ENCODE data around the gene TMEM131. TPM values are rescaled to one million over a fixed set of nuclear protein-coding genes. Genes with fewer than 3 reads are reported as not detected.
A peak's percentile ranks its signal among the peaks of the same experiment; 100 is the strongest.

TMEM131 gene
- total RNA-seq, 2 donors from 2014 or later: 20.0 to 21.4 TPM

DNA sequence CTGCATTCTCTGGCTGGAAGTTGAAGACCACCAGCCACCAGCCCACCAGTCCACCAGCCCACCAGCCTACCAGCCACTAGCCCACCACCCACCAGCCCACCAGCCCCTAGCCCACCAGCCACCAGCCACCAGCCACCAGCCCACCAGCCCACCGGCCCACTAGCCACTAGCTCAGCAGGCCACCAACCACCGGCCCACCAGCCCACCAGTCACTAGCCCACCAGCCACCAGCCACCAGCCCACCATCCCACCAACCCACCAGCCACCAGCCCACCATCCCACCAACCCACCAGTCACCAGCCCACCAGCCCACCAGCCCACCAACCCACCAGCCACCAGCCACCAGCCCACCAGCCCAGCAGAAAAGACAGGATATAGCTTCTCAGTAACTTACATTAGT, 18.6 kb upstream of the TMEM131 start:
- no peaks in the 10 kb centered on the region for H3K4me1 ChIP-seq
- TF ChIP-seq POLR2A (IDR thresholded peaks at IDR 0.05): no peak
- TF ChIP-seq, protein P1, sequence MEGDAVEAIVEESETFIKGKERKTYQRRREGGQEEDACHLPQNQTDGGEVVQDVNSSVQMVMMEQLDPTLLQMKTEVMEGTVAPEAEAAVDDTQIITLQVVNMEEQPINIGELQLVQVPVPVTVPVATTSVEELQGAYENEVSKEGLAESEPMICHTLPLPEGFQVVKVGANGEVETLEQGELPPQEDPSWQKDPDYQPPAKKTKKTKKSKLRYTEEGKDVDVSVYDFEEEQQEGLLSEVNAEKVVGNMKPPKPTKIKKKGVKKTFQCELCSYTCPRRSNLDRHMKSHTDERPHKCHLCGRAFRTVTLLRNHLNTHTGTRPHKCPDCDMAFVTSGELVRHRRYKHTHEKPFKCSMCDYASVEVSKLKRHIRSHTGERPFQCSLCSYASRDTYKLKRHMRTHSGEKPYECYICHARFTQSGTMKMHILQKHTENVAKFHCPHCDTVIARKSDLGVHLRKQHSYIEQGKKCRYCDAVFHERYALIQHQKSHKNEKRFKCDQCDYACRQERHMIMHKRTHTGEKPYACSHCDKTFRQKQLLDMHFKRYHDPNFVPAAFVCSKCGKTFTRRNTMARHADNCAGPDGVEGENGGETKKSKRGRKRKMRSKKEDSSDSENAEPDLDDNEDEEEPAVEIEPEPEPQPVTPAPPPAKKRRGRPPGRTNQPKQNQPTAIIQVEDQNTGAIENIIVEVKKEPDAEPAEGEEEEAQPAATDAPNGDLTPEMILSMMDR (IDR thresholded peaks at IDR 0.05): no peak
- intact Hi-C loops (cut with DNase I): no loop called here
- no peaks in the 10 kb centered on the region for H3K36me3 ChIP-seq (replicated peaks in 1 of 2; ENCODE audit: insufficient read depth in 1 of 2, low read depth in 2 of 2)
- H3K27me3 ChIP-seq: no peaks in the 10 kb centered on the region
- no peak overlapping the region for H3K27ac ChIP-seq
- H3K4me3 ChIP-seq: no peak overlapping the region
- ATAC-seq (no peak), DNase-seq (no peak)
- no peaks in the 10 kb centered on the region for H3K9me3 ChIP-seq
- WGBS, 2 donors: 92% methylated on average over 2 of the region's 2 CpGs; no CpG with 5 or more reads in 1 of the 2 donors

DNA sequence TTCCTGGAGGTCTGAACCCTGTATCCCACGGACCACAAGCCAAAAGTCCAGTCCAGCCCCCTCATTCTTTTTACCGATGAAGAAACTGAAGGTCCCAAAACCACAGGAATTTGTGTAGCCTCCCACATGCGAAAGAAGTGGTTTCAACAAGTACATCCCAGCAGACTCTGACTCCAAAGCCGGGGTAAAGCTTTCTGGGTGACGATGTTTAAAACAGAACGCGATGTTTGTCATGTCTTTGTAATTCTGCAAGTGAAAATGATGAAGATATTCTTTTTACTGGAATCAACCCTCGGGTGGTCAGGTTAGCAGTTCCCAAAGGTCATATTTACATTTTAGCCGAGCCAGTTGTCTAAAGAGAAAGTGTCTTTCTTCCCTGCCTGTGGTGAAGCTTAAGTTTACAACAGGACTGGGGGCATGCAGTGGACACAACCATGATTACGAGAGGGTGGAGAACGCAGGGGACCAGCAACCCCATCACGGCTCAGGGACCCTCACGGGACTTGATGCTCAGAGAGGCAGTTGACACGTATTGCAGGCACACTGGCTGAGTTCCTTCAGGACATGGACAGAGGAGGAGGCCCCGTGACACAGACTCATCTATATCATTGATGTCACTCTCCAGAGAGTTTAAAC, 17.8 kb upstream of the TMEM131 start:
- no peak overlapping the region for H3K4me3 ChIP-seq
- no peaks in the 10 kb centered on the region for H3K9me3 ChIP-seq
- TF ChIP-seq POLR2A (IDR thresholded peaks at IDR 0.05): no peak
- TF ChIP-seq, protein P1 (IDR thresholded peaks at IDR 0.05): no peak
- no peaks in the 10 kb centered on the region for H3K27me3 ChIP-seq
- no peaks in the 10 kb centered on the region for H3K36me3 ChIP-seq (replicated peaks in 1 of 2; ENCODE audit: insufficient read depth in 1 of 2, low read depth in 2 of 2)
- H3K4me1 ChIP-seq: no peaks in the 10 kb centered on the region
- ATAC-seq (no peak), DNase-seq (no peak)
- WGBS, 2 donors: 70 to 76% methylated on average over 15 of the region's 15 CpGs
- H3K27ac ChIP-seq: no peak overlapping the region
- intact Hi-C loops (cut with DNase I): no loop called here

DNA sequence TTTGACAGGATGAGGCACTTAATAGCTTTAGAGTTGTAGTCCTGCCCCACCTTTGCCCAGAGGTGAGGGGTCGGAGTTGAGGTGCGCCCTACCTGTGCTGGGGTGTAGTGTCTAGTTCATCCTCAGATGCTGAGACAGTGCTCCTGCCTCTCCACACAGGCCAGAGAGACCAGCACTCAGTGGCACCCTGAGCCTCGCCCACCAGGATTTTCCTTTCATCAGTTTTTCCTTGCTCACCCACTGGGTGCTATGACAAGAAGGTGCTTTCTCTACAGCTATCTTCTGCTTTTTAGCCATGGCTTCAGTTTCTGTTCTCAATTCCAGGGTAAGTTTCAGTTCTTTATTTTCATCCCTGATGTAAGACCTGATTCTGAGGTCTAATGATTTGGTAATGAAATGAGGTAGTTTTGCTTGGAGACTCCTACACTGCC, 16.8 kb upstream of the TMEM131 start:
- no peak overlapping the region for H3K27ac ChIP-seq
- H3K27me3 ChIP-seq: no peaks in the 10 kb centered on the region
- H3K4me1 ChIP-seq: no peaks in the 10 kb centered on the region
- H3K9me3 ChIP-seq: no peaks in the 10 kb centered on the region
- WGBS, 2 donors: 78 to 84% methylated on average over 3 of the region's 3 CpGs
- intact Hi-C loops (cut with DNase I): no loop called here
- no peak for TF ChIP-seq POLR2A (IDR thresholded peaks at IDR 0.05)
- TF ChIP-seq, protein P1 (IDR thresholded peaks at IDR 0.05): no peak
- H3K36me3 ChIP-seq (replicated peaks in 1 of 2; ENCODE audit: insufficient read depth in 1 of 2, low read depth in 2 of 2): no peaks in the 10 kb centered on the region
- DNase-seq: no peak
- H3K4me3 ChIP-seq: no peak overlapping the region
- ATAC-seq: no peak

DNA sequence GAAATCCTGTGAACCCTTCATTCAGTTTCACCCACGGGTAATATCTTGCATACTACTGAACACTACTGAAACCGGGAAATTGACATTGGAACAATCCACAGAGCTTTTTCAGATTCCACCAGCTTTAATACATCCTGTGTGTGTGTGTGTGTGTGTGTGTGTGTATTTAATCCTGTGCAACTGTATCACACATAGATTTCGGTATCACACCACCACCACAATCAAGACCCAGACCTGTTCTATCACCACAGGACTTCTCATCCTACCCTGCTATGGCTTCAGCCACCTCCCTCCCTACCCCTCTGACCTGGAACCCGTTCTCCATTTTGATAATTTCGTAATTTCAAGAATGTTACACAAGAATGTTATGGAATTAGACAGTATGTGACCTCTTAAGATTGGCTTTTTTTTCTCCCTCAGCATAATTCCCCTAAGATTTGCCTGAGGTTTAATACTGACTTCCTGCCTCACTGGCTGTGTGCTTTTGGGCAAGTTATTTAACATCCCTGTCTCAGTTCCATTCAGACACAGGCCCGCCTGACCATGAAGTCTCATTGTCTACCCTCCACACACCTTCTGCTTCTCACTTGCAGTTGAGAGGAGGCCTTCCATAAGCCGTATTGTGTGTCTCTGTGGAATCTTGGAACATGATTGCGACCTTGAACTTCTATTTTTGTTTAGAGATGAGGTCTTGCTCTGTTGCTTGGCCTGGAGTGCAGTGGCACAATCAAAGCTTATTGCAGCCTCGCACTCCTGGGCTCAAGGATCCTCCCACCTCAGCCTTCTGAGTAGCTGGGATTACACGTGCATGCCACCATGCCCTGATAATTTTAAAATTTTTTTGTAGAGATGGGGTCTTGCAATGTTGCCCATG, 14.4 kb upstream of the TMEM131 start:
- no peak for DNase-seq
- H3K4me3 ChIP-seq: no peak overlapping the region
- H3K27me3 ChIP-seq: no peaks in the 10 kb centered on the region
- intact Hi-C loops (cut with DNase I): no loop called here
- ATAC-seq: peak; percentile 40
- WGBS, 2 donors: 77 to 78% methylated on average over 10 of the region's 10 CpGs
- H3K4me1 ChIP-seq: no peaks in the 10 kb centered on the region
- no peaks in the 10 kb centered on the region for H3K9me3 ChIP-seq
- TF ChIP-seq POLR2A (IDR thresholded peaks at IDR 0.05): no peak
- TF ChIP-seq, protein P1 (IDR thresholded peaks at IDR 0.05): no peak
- no peak overlapping the region for H3K27ac ChIP-seq
- no peaks in the 10 kb centered on the region for H3K36me3 ChIP-seq (replicated peaks in 1 of 2; ENCODE audit: insufficient read depth in 1 of 2, low read depth in 2 of 2)
